IMR-90 (cell line): ENCODE results near the gene SYNE1. TPM values are rescaled to one million over a fixed set of nuclear protein-coding genes. Genes with fewer than 3 reads are reported as not detected.

Experiments
- ATAC-seq: fragments of 200-7000 bp; cut with Tn5 transposase; 2 replicates; pipeline ENCODE4 v1.9.1; 2020; ENCODE audit warnings: low read depth, mild to moderate bottlenecking, moderate library complexity
- BruUV-seq: library from RNA; stranded (reverse); fragments of 400-500 nt; replicated peaks from 2 replicates; lab custom pipeline; 2021; lab: Mats Ljungman, UMichigan
- CTCF ChIA-PET: fragments of 300-600 bp; formaldehyde crosslinking; extraction: SDS; loops from one replicate; lab custom pipeline; 2021; ENCODE audit warnings: antibody characterized with exemption; lab: Yijun Ruan, JAX
- POLR2A ChIA-PET: fragments of 300-600 bp; sonication (Branson Sonifier 250); formaldehyde crosslinking; loops from one replicate; lab custom pipeline; 2022; ENCODE audit warnings: antibody characterized with exemption; ENCODE audit not compliant: unreplicated experiment; lab: Charles Lee
- DNase-seq: peaks from one replicate; pipeline ENCODE4 v3.0.0; 2013
- H2AFZ ChIP-seq: replicated peaks from 2 replicates; pipeline ENCODE3; 2013; ENCODE audit warnings: low read length, mild to moderate bottlenecking; ENCODE audit not compliant: poor library complexity
- H2AK5ac ChIP-seq: 2 replicates; pipeline ENCODE4 v1.6.1; 2013; ENCODE audit warnings: low read depth, low read length, inconsistent platforms
- H2AK9ac ChIP-seq: replicated peaks from 2 replicates; pipeline ENCODE3; 2013; ENCODE audit warnings: mild to moderate bottlenecking, low read depth, low read length, moderate library complexity; ENCODE audit not compliant: poor library complexity
- H2BK120ac ChIP-seq: 2 replicates; pipeline ENCODE4 v1.6.1; 2013; ENCODE audit warnings: low read depth, low read length, inconsistent platforms
- H2BK15ac ChIP-seq: 3 replicates; pipeline ENCODE4 v1.6.1; 2013; ENCODE audit warnings: low read depth, low read length, inconsistent platforms
- H2BK20ac ChIP-seq: 2 replicates; pipeline ENCODE4 v1.6.1; 2013; ENCODE audit warnings: low read depth, mild to moderate bottlenecking, inconsistent platforms, low read length, moderate library complexity
- H2BK5ac ChIP-seq: 2 replicates; pipeline ENCODE4 v1.6.1; 2013; ENCODE audit warnings: mild to moderate bottlenecking, low read depth, low read length, inconsistent platforms; ENCODE audit not compliant: poor library complexity, severe bottlenecking
- H3K14ac ChIP-seq: replicated peaks from 2 replicates; pipeline ENCODE4 v1.6.1; 2013; ENCODE audit warnings: low read depth, low read length, inconsistent platforms
- H3K18ac ChIP-seq: 2 replicates; pipeline ENCODE4 v1.6.1; 2013; ENCODE audit warnings: low read depth, low read length, control low read depth
- H3K23ac ChIP-seq: 2 replicates; pipeline ENCODE4 v1.6.1; 2013; ENCODE audit warnings: low read depth, low read length, inconsistent platforms
- H3K27ac ChIP-seq: 2 replicates; pipeline ENCODE4 v1.5.1; 2013; ENCODE audit warnings: mild to moderate bottlenecking, control low read depth, low read length; ENCODE audit not compliant: insufficient read depth
- H3K27me3 ChIP-seq: 2 replicates; pipeline ENCODE4 v1.6.1; 2013; ENCODE audit warnings: low read length; ENCODE audit not compliant: control insufficient read depth, insufficient read depth
- H3K36me3 ChIP-seq: 2 replicates; pipeline ENCODE4 v1.6.1; 2013; ENCODE audit warnings: low read length, mixed read lengths; ENCODE audit not compliant: control insufficient read depth, insufficient read depth
- H3K4ac ChIP-seq: 2 replicates; pipeline ENCODE4 v1.6.1; 2013; ENCODE audit warnings: low read depth, low read length, inconsistent platforms
- H3K4me1 ChIP-seq: 2 replicates; pipeline ENCODE4 v1.6.1; 2013; ENCODE audit warnings: low read length, mixed read lengths; ENCODE audit not compliant: control insufficient read depth, insufficient read depth
- H3K4me2 ChIP-seq: 2 replicates; pipeline ENCODE4 v1.6.1; 2013; ENCODE audit warnings: low read depth, mild to moderate bottlenecking, control low read depth, low read length, moderate library complexity
- H3K4me3 ChIP-seq: 2 replicates; pipeline ENCODE4 v1.5.1; 2013; ENCODE audit warnings: low read depth, mild to moderate bottlenecking, control low read depth, low read length, moderate library complexity; ENCODE audit not compliant: insufficient read depth
- H3K56ac ChIP-seq: 2 replicates; pipeline ENCODE4 v1.6.1; 2013; ENCODE audit warnings: low read length, inconsistent platforms; ENCODE audit not compliant: insufficient read depth; ENCODE audit errors: extremely low read depth
- H3K79me1 ChIP-seq, 2 experiments: 2 replicates each; pipeline ENCODE4 v1.6.1; 2013; ENCODE audit warnings: low read length in 2 of 2, inconsistent platforms in 1 of 2, low read depth in 1 of 2
- H3K9ac ChIP-seq: 2 replicates; pipeline ENCODE4 v1.6.1; 2013; ENCODE audit warnings: low read depth, low read length, control low read depth
- H3K9me1 ChIP-seq: 2 replicates; pipeline ENCODE4 v1.6.1; 2013; ENCODE audit warnings: low read length, inconsistent platforms; ENCODE audit not compliant: insufficient read depth
- H3K9me3 ChIP-seq: 2 replicates; pipeline ENCODE4 v1.6.1; 2013; ENCODE audit warnings: low read length; ENCODE audit not compliant: control insufficient read depth, insufficient read depth
- H4K20me1 ChIP-seq: 2 replicates; pipeline ENCODE4 v1.6.1; 2013; ENCODE audit warnings: low read length, inconsistent platforms; ENCODE audit not compliant: insufficient read depth
- H4K5ac ChIP-seq: 2 replicates; pipeline ENCODE4 v1.6.1; 2013; ENCODE audit warnings: mild to moderate bottlenecking, low read depth, low read length, control low read depth
- H4K8ac ChIP-seq, 2 experiments: 2 replicates each; pipeline ENCODE4 v1.6.1; 2013; ENCODE audit warnings: low read depth in 2 of 2, low read length in 2 of 2, control low read depth in 1 of 2, inconsistent platforms in 1 of 2
- H4K91ac ChIP-seq: 2 replicates; pipeline ENCODE4 v1.6.1; 2013; ENCODE audit warnings: low read depth, low read length, inconsistent platforms; ENCODE audit not compliant: insufficient read depth
- CHD1 ChIP-seq: IDR thresholded peaks from 2 replicates; pipeline ENCODE4 v1.6.1; 2012; ENCODE audit warnings: low read depth, low read length, improper control_type of control experiment
- FOS ChIP-seq: fragments of 150-350 bp; IDR thresholded peaks from 2 replicates; pipeline ENCODE4 v1.6.1; 2016; ENCODE audit warnings: low read depth, low read length
- MAFK ChIP-seq: IDR thresholded peaks from 2 replicates; pipeline ENCODE4 v1.6.1; 2012; ENCODE audit warnings: low read depth, low read length, improper control_type of control experiment
- MAZ ChIP-seq: IDR thresholded peaks from 2 replicates; pipeline ENCODE4 v1.6.1; 2012; ENCODE audit warnings: low read depth, mild to moderate bottlenecking, low read length, improper control_type of control experiment, moderate library complexity, borderline replicate concordance
- POLR2A ChIP-seq: IDR thresholded peaks from 2 replicates; pipeline ENCODE4 v1.6.1; 2012; ENCODE audit warnings: mild to moderate bottlenecking, low read depth, low read length
- RAD21 ChIP-seq: IDR thresholded peaks from 2 replicates; pipeline ENCODE4 v1.6.1; 2012; ENCODE audit warnings: low read length, improper control_type of control experiment
- RCOR1 ChIP-seq: IDR thresholded peaks from 2 replicates; pipeline ENCODE4 v1.6.1; 2012; ENCODE audit warnings: mild to moderate bottlenecking, low read length, improper control_type of control experiment; ENCODE audit not compliant: insufficient replicate concordance
- RFX5 ChIP-seq: IDR thresholded peaks from 2 replicates; pipeline ENCODE4 v1.8.0; 2012; ENCODE audit warnings: low read depth, mild to moderate bottlenecking, low read length, moderate library complexity
- SMC3 ChIP-seq: fragments of 150-350 bp; IDR thresholded peaks from 2 replicates; pipeline ENCODE4 v1.6.1; 2016; ENCODE audit warnings: low read depth, mild to moderate bottlenecking, antibody characterized with exemption, low read length, moderate library complexity
- WGBS, 2 experiments: methylation state at CpG; one replicate each; pipeline versions ENCODE4 v1.1.5 to v1.1.7; 2013; ENCODE audit warnings: missing lambda C conversion rate in 2 of 2; ENCODE audit not compliant: insufficient read length in 1 of 2; ENCODE audit errors: extremely low coverage in 2 of 2; 5-methylcytosine and 5-hydroxymethylcytosine counted together
- dilution Hi-C: fragments of 300-500 bp; cut with HindIII; formaldehyde crosslinking; loops from one replicate; pipeline ENCODE4 v1.14.3; 2018; ENCODE audit warnings: low sequenced_read_pairs; ENCODE audit not compliant: unreplicated experiment
- in situ Hi-C: fragments of 300-500 bp; cut with MboI; formaldehyde crosslinking; loops from 3 replicates; pipeline ENCODE4 v1.14.3; 2019; ENCODE audit warnings: low sequenced_read_pairs, inconsistent platforms, mixed read lengths
- intact Hi-C: fragments of 100-400 bp; cut with micrococcal nuclease; formaldehyde crosslinking; loops from 2 replicates; pipeline ENCODE4 v1.10.0; 2022
- polyA plus RNA-seq, 3 experiments: library from polyadenylated mRNA; depleted of rRNA; stranded (reverse); fragments of >200 nt; gene quantifications; 2 replicates each; pipeline ENCODE4 v1.2.3, GENCODE V29; 2012; ENCODE audit warnings: low replicate concordance in 1 of 3
- total RNA-seq: library from RNA; depleted of rRNA; stranded (reverse); fragments of >200 nt; gene quantifications from 2 replicates; pipeline ENCODE4 v1.2.3, GENCODE V29; 2012
- TF ChIP-seq, protein P1 (sequence below): fragments of 150-350 bp; IDR thresholded peaks from 2 replicates; pipeline ENCODE4 v1.6.1; 2017; ENCODE audit warnings: mild to moderate bottlenecking, antibody characterized with exemption, low read length, low read depth
- TF ChIP-seq, protein P2 (sequence below): fragments of 150-350 bp; IDR thresholded peaks from 2 replicates; pipeline ENCODE4 v1.6.1; 2016; ENCODE audit warnings: low read depth, mild to moderate bottlenecking, low read length, moderate library complexity, borderline replicate concordance
- TF ChIP-seq, protein P3 (sequence below): conservative IDR thresholded peaks from 2 replicates; pipeline ENCODE4 v1.5.1; 2012; ENCODE audit warnings: mild to moderate bottlenecking, low read depth, low read length, improper control_type of control experiment

The SYNE1 gene
- total and polyA plus RNA-seq, 2 of the 4 experiments (the other 2 are of a cell fraction), result 34.1 to 159 TPM

DNA sequence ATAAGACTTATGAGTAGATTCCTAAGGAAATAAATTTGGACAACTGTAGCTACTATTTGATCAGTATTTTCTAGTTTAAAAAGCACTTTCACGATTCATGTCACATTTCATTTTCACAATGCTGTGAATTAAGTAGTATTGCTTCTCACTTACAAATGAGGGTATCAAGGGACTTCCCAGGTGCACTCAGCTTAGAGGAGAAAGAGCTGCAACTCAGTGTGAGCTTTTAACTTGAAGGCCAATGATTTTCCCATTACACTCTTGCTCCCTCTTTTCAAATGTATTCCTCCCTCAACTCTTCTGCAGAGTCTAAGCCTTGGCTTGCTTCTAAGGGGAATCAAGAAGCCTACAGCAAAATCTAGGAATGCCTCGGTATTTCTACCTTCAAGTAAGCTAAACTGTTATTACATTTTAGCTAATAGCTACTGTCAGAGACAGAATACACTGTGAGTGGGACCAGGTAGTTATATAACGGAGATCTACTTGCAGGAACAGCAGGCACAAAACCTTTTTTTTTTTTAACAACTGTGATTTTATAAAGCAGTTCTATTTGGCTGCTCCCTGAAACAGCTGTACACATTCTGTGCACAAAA lies 339.0 kb downstream of the SYNE1 start:
- CTCF ChIA-PET, result interaction anchor here (1.8 kb wide), 1 partner anchor 40 kb away, joined by 4 read pairs; no protein-coding TSS in a partner anchor

More for the DNA sequence above, 339.0 kb downstream of the SYNE1 start:
- Histone ChIP-seq H2BK15ac (no peak overlapping the region), H3K4ac (no peak overlapping the region), H4K8ac (no peak overlapping the region), H3K79me1 (peaks cover 5 to 13% of the 10 kb centered on the region in 2 experiments; a peak in 3 of 4 replicates), H3K27me3 (no peaks in the 10 kb centered on the region), H3K4me3 (no peak overlapping the region), H3K9me3 (no peaks in the 10 kb centered on the region), H2BK20ac (no peak overlapping the region), H3K23ac (no peak overlapping the region), H3K36me3 (peaks cover 11% of the 10 kb centered on the region), H3K18ac (no peak overlapping the region), H4K5ac (no peak overlapping the region), H4K20me1 (peaks cover 3% of the 10 kb centered on the region), H3K4me2 (no peak overlapping the region), H2BK5ac (no peak overlapping the region), H3K9ac (no peak overlapping the region), H2AK9ac (no peak overlapping the region), H3K27ac (no peak overlapping the region), H3K4me1 (peaks cover 9% of the 10 kb centered on the region), H2BK120ac (no peak overlapping the region), H4K91ac (no peak overlapping the region), H3K56ac (no peak overlapping the region), H2AFZ (no peak overlapping the region), H3K9me1 (peaks cover 3% of the 10 kb centered on the region; the same call in 1 of the 2 replicates), H2AK5ac (no peak overlapping the region), H3K14ac (no peak overlapping the region)
- TF ChIP-seq, protein P1, sequence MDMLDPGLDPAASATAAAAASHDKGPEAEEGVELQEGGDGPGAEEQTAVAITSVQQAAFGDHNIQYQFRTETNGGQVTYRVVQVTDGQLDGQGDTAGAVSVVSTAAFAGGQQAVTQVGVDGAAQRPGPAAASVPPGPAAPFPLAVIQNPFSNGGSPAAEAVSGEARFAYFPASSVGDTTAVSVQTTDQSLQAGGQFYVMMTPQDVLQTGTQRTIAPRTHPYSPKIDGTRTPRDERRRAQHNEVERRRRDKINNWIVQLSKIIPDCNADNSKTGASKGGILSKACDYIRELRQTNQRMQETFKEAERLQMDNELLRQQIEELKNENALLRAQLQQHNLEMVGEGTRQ, result no peak
- TF ChIP-seq POLR2A, result no peak
- TF ChIP-seq RFX5, result no peak
- TF ChIP-seq, protein P2, sequence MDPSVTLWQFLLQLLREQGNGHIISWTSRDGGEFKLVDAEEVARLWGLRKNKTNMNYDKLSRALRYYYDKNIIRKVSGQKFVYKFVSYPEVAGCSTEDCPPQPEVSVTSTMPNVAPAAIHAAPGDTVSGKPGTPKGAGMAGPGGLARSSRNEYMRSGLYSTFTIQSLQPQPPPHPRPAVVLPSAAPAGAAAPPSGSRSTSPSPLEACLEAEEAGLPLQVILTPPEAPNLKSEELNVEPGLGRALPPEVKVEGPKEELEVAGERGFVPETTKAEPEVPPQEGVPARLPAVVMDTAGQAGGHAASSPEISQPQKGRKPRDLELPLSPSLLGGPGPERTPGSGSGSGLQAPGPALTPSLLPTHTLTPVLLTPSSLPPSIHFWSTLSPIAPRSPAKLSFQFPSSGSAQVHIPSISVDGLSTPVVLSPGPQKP, result no peak
- TF ChIP-seq RAD21, result no peak
- TF ChIP-seq RCOR1, result no peak
- no peak for TF ChIP-seq MAFK
- TF ChIP-seq, protein P3, sequence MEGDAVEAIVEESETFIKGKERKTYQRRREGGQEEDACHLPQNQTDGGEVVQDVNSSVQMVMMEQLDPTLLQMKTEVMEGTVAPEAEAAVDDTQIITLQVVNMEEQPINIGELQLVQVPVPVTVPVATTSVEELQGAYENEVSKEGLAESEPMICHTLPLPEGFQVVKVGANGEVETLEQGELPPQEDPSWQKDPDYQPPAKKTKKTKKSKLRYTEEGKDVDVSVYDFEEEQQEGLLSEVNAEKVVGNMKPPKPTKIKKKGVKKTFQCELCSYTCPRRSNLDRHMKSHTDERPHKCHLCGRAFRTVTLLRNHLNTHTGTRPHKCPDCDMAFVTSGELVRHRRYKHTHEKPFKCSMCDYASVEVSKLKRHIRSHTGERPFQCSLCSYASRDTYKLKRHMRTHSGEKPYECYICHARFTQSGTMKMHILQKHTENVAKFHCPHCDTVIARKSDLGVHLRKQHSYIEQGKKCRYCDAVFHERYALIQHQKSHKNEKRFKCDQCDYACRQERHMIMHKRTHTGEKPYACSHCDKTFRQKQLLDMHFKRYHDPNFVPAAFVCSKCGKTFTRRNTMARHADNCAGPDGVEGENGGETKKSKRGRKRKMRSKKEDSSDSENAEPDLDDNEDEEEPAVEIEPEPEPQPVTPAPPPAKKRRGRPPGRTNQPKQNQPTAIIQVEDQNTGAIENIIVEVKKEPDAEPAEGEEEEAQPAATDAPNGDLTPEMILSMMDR, result no peak
- no peak for TF ChIP-seq CHD1
- TF ChIP-seq FOS, result no peak
- TF ChIP-seq SMC3, result no peak
- TF ChIP-seq MAZ, result no peak
- no TSS peak for BruUV-seq
- DNase-seq (no peak), ATAC-seq (no peak)
- in situ Hi-C loops (no loop called here), dilution Hi-C loops (no loop called here), intact Hi-C loops (no loop called here)
- POLR2A ChIA-PET, result interaction anchor here (0.8 kb wide), 1 partner anchor 58 kb away, joined by 6 read pairs; no protein-coding TSS in a partner anchor
- no CpG with 5 or more reads among the region's 3 CpGs for WGBS, 2 experiments
